ENCODE data around the gene UPF2.
"Not testable (repeated sequence)": the region's sequence is repeated elsewhere in the genome, so short reads cannot be mapped to it uniquely, and the experiment has no call there.

The UPF2 gene

DNA sequence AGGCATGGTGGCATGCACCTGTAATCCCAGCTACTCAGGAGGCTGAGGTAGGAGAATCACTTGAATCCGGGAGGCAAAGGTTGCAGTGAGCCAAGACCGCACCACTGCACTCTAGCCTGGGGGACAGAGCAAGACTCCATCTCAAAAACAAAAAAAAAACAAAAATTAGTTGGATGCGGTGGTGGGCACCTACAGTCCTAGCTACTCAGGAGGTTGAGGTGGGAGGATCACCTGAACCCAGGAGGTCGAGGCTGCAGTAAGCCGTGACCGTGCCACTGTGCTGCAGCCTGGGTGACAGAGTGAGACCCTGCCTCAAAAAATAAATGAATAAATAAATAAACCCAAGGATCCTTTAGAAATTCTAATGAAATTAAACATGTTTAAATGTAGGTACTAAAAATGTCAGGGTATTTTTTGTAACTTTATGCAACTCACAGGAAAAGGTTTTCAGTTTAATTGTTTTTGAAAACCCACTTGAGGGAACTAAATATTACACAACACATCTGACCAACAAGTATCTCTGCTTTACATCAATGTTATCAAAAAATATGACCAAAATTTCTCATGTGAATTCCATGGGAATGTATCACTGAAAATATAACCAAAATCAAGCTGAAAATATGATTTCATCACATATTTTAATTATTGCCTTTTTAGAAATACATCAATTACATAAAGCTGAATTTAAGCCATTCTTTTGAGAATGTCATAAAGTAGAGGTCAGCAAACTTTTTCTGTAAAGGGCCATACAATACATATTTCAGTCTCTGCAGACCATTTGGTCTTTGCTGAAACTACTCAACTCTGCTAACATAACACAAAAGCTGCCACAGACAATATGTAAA, 23.9 kb downstream of the UPF2 start:
- CTCF ChIA-PET, result interaction anchor here (0.7 kb wide), 1 partner anchor 32 kb away, joined by 3 read pairs; no protein-coding TSS in a partner anchor
- POLR2A ChIA-PET, result no interaction called here
- peak; percentile 7 for DNase-seq (ENCODE audit: low read depth, low spot score)
- no peak overlapping the region for H3K4me3 ChIP-seq (ENCODE audit: low read depth, low read length)
- TF ChIP-seq CTCF (IDR thresholded peaks at IDR 0.05; ENCODE audit: insufficient read depth, low read length, missing control alignments), result no peak

- TF ChIP-seq CTCF (IDR thresholded peaks at IDR 0.05; ENCODE audit: insufficient read depth, low read length, missing control alignments), result no peak
- POLR2A ChIA-PET, result no interaction called here
- DNase-seq (ENCODE audit: low read depth, low spot score), result no peak
- CTCF ChIA-PET, result no interaction called here
- no peak overlapping the region for H3K4me3 ChIP-seq (ENCODE audit: low read depth, low read length)
Observed at GRCh38 chr10:12013926-12014325, 28.7 kb downstream of the UPF2 start.

DNA sequence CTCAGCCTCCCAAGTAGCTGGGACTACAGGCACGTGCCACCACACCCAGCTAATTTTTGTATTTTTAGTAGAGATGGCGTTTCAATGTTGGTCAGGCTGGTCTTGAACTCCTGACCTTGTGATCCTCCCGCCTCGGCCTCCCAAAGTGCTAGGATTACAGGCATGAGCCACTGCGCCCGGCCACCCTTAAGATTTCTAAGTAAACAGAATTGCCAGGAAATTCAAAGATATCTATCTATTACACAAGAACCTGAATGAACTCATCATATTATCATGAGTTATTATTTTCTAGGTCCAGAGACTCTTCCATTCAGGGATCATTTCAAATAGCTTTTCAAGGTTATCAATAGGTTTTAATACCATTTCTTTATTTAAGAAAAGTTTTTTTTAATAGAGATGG, 29.2 kb downstream of the UPF2 start:
- H3K4me3 ChIP-seq (ENCODE audit: low read depth, low read length); DNase-seq (ENCODE audit: low read depth, low spot score); CTCF ChIA-PET; POLR2A ChIA-PET: not testable (repeated sequence)

DNA sequence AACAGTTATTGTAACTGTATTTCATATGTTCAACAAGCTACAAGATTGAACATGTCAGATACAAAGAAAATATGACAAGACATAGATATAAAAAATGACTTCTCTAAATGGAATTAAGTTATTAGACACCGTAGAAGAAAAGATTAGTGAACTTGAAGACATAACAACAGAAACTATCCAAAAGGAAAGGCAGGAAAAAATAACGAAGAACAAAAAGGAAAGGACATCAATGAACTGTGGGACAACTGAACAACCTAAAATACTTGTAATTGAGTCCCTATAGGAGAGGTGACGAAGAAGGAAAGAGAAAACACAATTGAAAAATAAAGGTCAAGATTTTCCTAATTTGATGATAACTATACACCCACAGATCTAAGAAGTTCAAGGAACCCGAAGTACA, 32.3 kb downstream of the UPF2 start:
- POLR2A ChIA-PET, result no interaction called here
- H3K4me3 ChIP-seq (ENCODE audit: low read depth, low read length), result no peak overlapping the region
- CTCF ChIA-PET, result interaction anchor here (0.9 to 1.5 kb wide), 4 partner anchors 24 to 43 kb away, joined by 3 to 5 read pairs (median 4); no protein-coding TSS in a partner anchor

DNA sequence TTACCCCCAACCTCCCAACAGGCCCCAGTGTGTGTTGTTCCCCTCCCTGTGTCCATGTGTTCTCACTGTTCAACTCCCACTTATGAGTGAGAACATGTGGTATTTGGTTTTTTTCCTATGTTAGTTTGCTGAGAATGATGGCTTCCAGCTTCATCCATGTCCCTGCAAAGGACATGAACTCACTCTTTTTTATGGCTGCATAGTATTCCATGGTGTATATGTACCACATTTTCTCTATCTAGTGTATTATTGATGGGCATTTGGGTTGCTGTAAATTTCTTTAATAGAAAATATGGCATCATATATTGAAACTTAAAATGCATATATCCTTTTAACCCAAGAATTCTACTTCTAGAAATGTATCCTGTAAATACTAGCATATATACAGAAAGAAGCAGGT, 33.8 kb downstream of the UPF2 start:
- CTCF ChIA-PET, result interaction anchor here (1.5 kb wide), 1 partner anchor 22 kb away, joined by 5 read pairs; no protein-coding TSS in a partner anchor
- POLR2A ChIA-PET; DNase-seq (ENCODE audit: low read depth, low spot score); H3K4me3 ChIP-seq (ENCODE audit: low read depth, low read length): not testable (repeated sequence)

More for the DNA sequence above, 32.3 kb downstream of the UPF2 start:
- TF ChIP-seq CTCF (IDR thresholded peaks at IDR 0.05; ENCODE audit: insufficient read depth, low read length, missing control alignments), result no peak
- DNase-seq (ENCODE audit: low read depth, low spot score), result no peak

DNA sequence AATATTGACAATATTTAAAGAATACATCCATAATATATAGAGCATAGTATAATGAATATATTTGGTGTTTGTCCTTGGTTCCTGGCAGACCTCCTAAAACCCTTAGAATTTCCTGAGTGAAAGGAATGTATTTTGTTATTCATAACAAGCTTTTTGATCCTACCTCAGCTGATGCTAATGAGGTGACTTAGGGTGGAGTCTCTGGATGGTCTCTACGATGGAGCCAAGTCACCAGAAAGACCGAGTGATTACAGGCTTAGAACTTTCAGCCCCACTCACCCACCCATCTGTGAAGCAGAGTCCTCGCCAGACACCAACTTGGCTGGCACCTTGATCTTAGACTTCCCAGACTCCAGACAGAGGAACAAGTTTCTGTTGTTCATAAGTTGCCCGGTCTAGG, 35.9 kb downstream of the UPF2 start:
- POLR2A ChIA-PET, result no interaction called here
- no peak for DNase-seq (ENCODE audit: low read depth, low spot score)
- H3K4me3 ChIP-seq (ENCODE audit: low read depth, low read length), result no peak overlapping the region
- CTCF ChIA-PET, result no interaction called here
- no peak for TF ChIP-seq CTCF (IDR thresholded peaks at IDR 0.05; ENCODE audit: insufficient read depth, low read length, missing control alignments)

GRCh38 chr10:11993834-11994468, 48.7 kb downstream of the UPF2 start:
- CTCF ChIA-PET, result interaction anchor here (1.6 to 4.0 kb wide), 2 partner anchors 8 to 211 kb away, joined by 5 to 33 read pairs; no protein-coding TSS in a partner anchor
- POLR2A ChIA-PET, result no interaction called here
- no peak for DNase-seq (ENCODE audit: low read depth, low spot score)
- no peak for TF ChIP-seq CTCF (IDR thresholded peaks at IDR 0.05; ENCODE audit: insufficient read depth, low read length, missing control alignments)
- no peak overlapping the region for H3K4me3 ChIP-seq (ENCODE audit: low read depth, low read length)
